LNCaP clone FGC (cell line): ENCODE measurements around the gene TRIM47.

ENCODE experiments used
- DNase-seq: peaks from one replicate; pipeline ENCODE4 v3.0.0-alpha.2; 2011; ENCODE audit warnings: low read depth
- H3K4me3 ChIP-seq: 2 replicates; pipeline ENCODE4 v1.5.1; 2011; ENCODE audit warnings: mild to moderate bottlenecking, low read depth, low read length, control low read depth
- CTCF ChIP-seq: IDR thresholded peaks from 2 replicates; pipeline ENCODE4 v1.5.1; 2012; ENCODE audit warnings: mild to moderate bottlenecking; ENCODE audit not compliant: control insufficient read depth, insufficient read depth; ENCODE audit errors: extremely low read depth

TRIM47 gene

GRCh38 chr17:75842963-75843576 is 35.3 kb downstream of the TRIM47 start:
- DNase-seq: no peak
- no peak for TF ChIP-seq CTCF
- H3K4me3 ChIP-seq: no peak overlapping the region

GRCh38 chr17:75842411-75842810 is 36.0 kb downstream of the TRIM47 start:
- TF ChIP-seq CTCF: no peak
- DNase-seq: no peak
- no peak overlapping the region for H3K4me3 ChIP-seq

- H3K4me3 ChIP-seq: no peak overlapping the region
- no peak for DNase-seq
- no peak for TF ChIP-seq CTCF
Observed at GRCh38 chr17:75840799-75841164, 37.6 kb downstream of the TRIM47 start.

GRCh38 chr17:75839942-75840798 is 38.2 kb downstream of the TRIM47 start:
- no peak for TF ChIP-seq CTCF
- no peak overlapping the region for H3K4me3 ChIP-seq
- DNase-seq: no peak

- DNase-seq: no peak
- TF ChIP-seq CTCF: no peak
- H3K4me3 ChIP-seq: no peak overlapping the region
Observed at GRCh38 chr17:75838410-75838809, 40.0 kb downstream of the TRIM47 start.

- no peak for TF ChIP-seq CTCF
- H3K4me3 ChIP-seq: no peak overlapping the region
- no peak for DNase-seq
Observed at GRCh38 chr17:75837899-75838298, 40.5 kb downstream of the TRIM47 start.
